SK-N-SH treated with all-trans-retinoic acid at 6 μM for 48 hours (cell line): ENCODE results near the gene SPACA9.

Experiments used
- ATAC-seq: fragments of 200-7000 bp; cut with Tn5 transposase; 3 replicates; pipeline ENCODE4 v1.9.1; 2020; ENCODE audit warnings: mild to moderate bottlenecking, moderate library complexity
- ARNTL ChIP-seq: fragments of 450-650 bp; formaldehyde crosslinking; IDR thresholded peaks from 2 replicates; pipeline ENCODE4 v1.5.0; 2020; ENCODE audit warnings: low read depth, mild to moderate bottlenecking, moderate library complexity, borderline replicate concordance
- BACH2 ChIP-seq: fragments of 250-450 bp; sonication (Bioruptor Pico); IDR thresholded peaks from 2 replicates; pipeline ENCODE4 v1.9.0; 2021; ENCODE audit warnings: mild to moderate bottlenecking, borderline replicate concordance
- CREB5 ChIP-seq: fragments of 250-450 bp; sonication (Bioruptor Pico); IDR thresholded peaks from 2 replicates; pipeline ENCODE4 v1.5.1; 2020; ENCODE audit warnings: low read depth, mild to moderate bottlenecking, moderate library complexity
- CSDC2 ChIP-seq: fragments of 250-450 bp; sonication (Bioruptor Pico); IDR thresholded peaks from 2 replicates; pipeline ENCODE4 v1.5.0; 2020; ENCODE audit warnings: mild to moderate bottlenecking, moderate library complexity
- CSRNP3 ChIP-seq: fragments of 250-450 bp; sonication (Bioruptor Pico); IDR thresholded peaks from 2 replicates; pipeline ENCODE4 v1.5.1; 2021; ENCODE audit warnings: mild to moderate bottlenecking, moderate library complexity
- ESRRG ChIP-seq: fragments of 250-450 bp; sonication (Bioruptor Pico); IDR thresholded peaks from 2 replicates; pipeline ENCODE4 v1.6.1; 2021; ENCODE audit warnings: mild to moderate bottlenecking
- GLIS3 ChIP-seq: fragments of 250-450 bp; sonication (Bioruptor Pico); IDR thresholded peaks from 2 replicates; pipeline ENCODE4 v1.5.0; 2020; ENCODE audit warnings: mild to moderate bottlenecking, moderate library complexity
- ISL1 ChIP-seq: fragments of 250-450 bp; sonication (Bioruptor Pico); IDR thresholded peaks from 2 replicates; pipeline ENCODE4 v2.1.2; 2022; ENCODE audit warnings: mild to moderate bottlenecking, moderate library complexity
- OSR1 ChIP-seq: fragments of 250-450 bp; sonication (Bioruptor Pico); IDR thresholded peaks from 2 replicates; pipeline ENCODE4 v1.8.0; 2022; ENCODE audit warnings: moderate library complexity, mild to moderate bottlenecking, inconsistent platforms
- PATZ1 ChIP-seq: fragments of 250-450 bp; sonication (Bioruptor Pico); IDR thresholded peaks from 2 replicates; pipeline ENCODE4 v1.8.0; 2020; ENCODE audit warnings: mild to moderate bottlenecking, moderate library complexity, borderline replicate concordance
- PPARA ChIP-seq: fragments of 250-450 bp; sonication (Bioruptor Pico); IDR thresholded peaks from 2 replicates; pipeline ENCODE4 v1.5.0; 2020; ENCODE audit warnings: mild to moderate bottlenecking, borderline replicate concordance
- RARB ChIP-seq: fragments of 250-450 bp; sonication (Bioruptor Pico); IDR thresholded peaks from 2 replicates; pipeline ENCODE4 v1.8.0; 2021; ENCODE audit warnings: mild to moderate bottlenecking, moderate library complexity
- SNAI2 ChIP-seq: fragments of 250-450 bp; sonication (Bioruptor Pico); IDR thresholded peaks from 2 replicates; pipeline ENCODE4 v1.5.0; 2020; ENCODE audit warnings: mild to moderate bottlenecking, moderate library complexity
- TCF4 ChIP-seq: fragments of 250-450 bp; sonication (Bioruptor Pico); IDR thresholded peaks from 2 replicates; pipeline ENCODE4 v1.8.0; 2021; ENCODE audit warnings: mild to moderate bottlenecking, moderate library complexity, borderline replicate concordance
- TOX ChIP-seq: fragments of 250-450 bp; sonication (Bioruptor Pico); IDR thresholded peaks from 2 replicates; pipeline ENCODE4 v1.8.0; 2021; ENCODE audit warnings: mild to moderate bottlenecking, moderate library complexity, borderline replicate concordance
- ZC3H10 ChIP-seq: fragments of 250-450 bp; sonication (Bioruptor Pico); IDR thresholded peaks from 2 replicates; pipeline ENCODE4 v1.5.1; 2021; ENCODE audit warnings: mild to moderate bottlenecking, moderate library complexity
- ZFP3 ChIP-seq: fragments of 250-450 bp; sonication (Bioruptor Pico); IDR thresholded peaks from 2 replicates; pipeline ENCODE4 v1.5.0; 2020; ENCODE audit warnings: mild to moderate bottlenecking, moderate library complexity
- ZFP30 ChIP-seq: fragments of 450-650 bp; formaldehyde crosslinking; IDR thresholded peaks from 2 replicates; pipeline ENCODE4 v1.5.0; 2022; ENCODE audit warnings: mild to moderate bottlenecking, moderate library complexity
- ZNF565 ChIP-seq: fragments of 450-650 bp; formaldehyde crosslinking; conservative IDR thresholded peaks from 2 replicates; pipeline ENCODE4 v1.5.0; 2020; ENCODE audit warnings: low read depth, mild to moderate bottlenecking, moderate library complexity
- ZNF70 ChIP-seq: fragments of 450-650 bp; formaldehyde crosslinking; IDR thresholded peaks from 2 replicates; pipeline ENCODE4 v1.5.0; 2020; ENCODE audit warnings: mild to moderate bottlenecking, moderate library complexity
- ZNF8 ChIP-seq: fragments of 450-650 bp; formaldehyde crosslinking; IDR thresholded peaks from 2 replicates; pipeline ENCODE4 v1.5.0; 2020; ENCODE audit warnings: mild to moderate bottlenecking, moderate library complexity
- TF ChIP-seq, protein P1 (sequence below): fragments of 250-450 bp; sonication (Bioruptor Pico); IDR thresholded peaks from 2 replicates; pipeline ENCODE4 v1.8.0; 2021; ENCODE audit warnings: low read depth, mild to moderate bottlenecking, moderate library complexity, borderline replicate concordance

Gene SPACA9

DNA sequence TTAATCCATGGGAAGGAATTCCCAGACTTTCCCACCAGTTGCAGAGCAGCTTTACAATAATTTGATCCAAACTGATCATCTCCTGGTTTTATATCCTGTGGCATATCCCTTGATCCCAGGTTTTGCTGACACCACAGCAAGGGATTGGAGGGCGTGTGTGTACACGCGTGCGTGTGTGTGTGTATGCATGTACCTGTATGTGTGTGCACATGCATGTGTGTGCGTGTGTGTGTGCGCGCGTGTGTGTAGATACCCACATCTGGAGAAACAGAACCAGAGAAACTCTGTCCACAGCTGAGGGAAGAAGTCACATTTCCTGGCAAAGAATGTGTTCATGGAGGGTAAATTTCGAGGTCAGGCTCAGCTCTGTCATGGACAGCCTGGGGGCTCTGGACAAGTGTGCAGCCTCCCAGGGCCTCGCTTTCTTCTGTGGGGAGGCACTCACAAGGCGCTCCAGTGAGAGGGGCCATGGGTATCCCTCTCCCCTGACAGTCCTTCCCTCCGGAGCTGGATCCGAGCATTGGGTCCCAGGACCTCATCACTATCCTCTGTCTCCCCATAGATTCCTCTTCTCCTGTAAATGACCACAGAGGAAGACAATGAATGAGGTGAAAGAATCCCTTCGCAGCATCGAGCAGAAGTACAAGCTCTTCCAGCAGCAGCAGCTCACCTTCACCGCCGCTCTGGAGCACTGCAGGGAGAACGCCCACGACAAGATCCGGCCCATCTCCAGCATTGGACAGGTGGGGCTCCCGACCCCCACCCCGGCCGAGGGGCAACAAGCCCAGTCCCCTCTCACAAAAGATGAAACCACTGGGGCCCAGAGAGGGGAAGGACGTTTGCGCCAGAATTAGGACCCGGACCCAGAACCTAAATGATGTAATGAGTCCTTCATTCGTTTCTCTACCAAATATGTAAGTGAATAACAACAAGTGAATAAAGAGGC is 4.9 kb downstream of the SPACA9 start:
- ATAC-seq: no peak
- no peak for TF ChIP-seq ZFP3 (CRISPR knock-in tag)
- no peak for TF ChIP-seq TCF4 (CRISPR knock-in tag)
- TF ChIP-seq, protein P1, sequence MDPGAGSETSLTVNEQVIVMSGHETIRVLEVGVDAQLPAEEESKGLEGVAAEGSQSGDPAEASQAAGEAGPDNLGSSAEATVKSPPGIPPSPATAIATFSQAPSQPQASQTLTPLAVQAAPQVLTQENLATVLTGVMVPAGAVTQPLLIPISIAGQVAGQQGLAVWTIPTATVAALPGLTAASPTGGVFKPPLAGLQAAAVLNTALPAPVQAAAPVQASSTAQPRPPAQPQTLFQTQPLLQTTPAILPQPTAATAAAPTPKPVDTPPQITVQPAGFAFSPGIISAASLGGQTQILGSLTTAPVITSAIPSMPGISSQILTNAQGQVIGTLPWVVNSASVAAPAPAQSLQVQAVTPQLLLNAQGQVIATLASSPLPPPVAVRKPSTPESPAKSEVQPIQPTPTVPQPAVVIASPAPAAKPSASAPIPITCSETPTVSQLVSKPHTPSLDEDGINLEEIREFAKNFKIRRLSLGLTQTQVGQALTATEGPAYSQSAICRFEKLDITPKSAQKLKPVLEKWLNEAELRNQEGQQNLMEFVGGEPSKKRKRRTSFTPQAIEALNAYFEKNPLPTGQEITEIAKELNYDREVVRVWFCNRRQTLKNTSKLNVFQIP (CRISPR knock-in tag): no peak
- no peak for TF ChIP-seq PPARA
- no peak for TF ChIP-seq ESRRG (CRISPR knock-in tag)
- TF ChIP-seq ZC3H10: no peak
- TF ChIP-seq ARNTL (CRISPR knock-in tag): no peak
- no peak for TF ChIP-seq ZNF8 (CRISPR knock-in tag)
- TF ChIP-seq ZFP30 (CRISPR knock-in tag): no peak
- no peak for TF ChIP-seq CSDC2
- TF ChIP-seq TOX (CRISPR knock-in tag): no peak
- no peak for TF ChIP-seq BACH2 (CRISPR knock-in tag)
- no peak for TF ChIP-seq GLIS3 (CRISPR knock-in tag)
- no peak for TF ChIP-seq CREB5

GRCh38 chr9:132885720-132886333 is 7.1 kb downstream of the SPACA9 start:
- ATAC-seq: no peak
- TF ChIP-seq ARNTL (CRISPR knock-in tag): no peak

DNA sequence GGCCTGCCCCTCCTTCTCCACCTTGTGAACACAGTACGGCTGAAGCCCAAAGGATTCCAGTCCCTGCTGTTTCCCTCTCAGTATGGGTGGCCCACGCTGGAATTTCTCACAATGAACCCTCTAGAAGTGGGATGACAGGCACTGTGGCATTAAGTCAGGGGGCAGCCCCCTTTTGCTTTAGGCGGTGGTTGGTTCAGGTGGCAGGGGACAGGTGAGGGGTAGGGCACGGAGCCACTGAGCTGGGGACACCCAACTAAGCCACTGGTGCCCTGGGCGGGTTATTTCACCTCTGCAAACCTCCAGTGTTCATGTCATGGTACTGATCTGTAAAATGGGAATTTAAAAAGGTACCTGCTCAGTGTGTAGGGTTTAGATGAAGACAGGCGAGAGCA is 7.6 kb downstream of the SPACA9 start:
- TF ChIP-seq ARNTL (CRISPR knock-in tag): no peak
- no peak for TF ChIP-seq SNAI2
- no peak for TF ChIP-seq OSR1 (CRISPR knock-in tag)
- no peak for ATAC-seq

- no peak for TF ChIP-seq TOX (CRISPR knock-in tag)
- no peak for TF ChIP-seq CSDC2
- TF ChIP-seq ARNTL (CRISPR knock-in tag): no peak
- no peak for TF ChIP-seq ZNF565 (CRISPR knock-in tag)
- TF ChIP-seq ISL1 (CRISPR knock-in tag): no peak
- no peak for TF ChIP-seq PATZ1 (CRISPR knock-in tag)
- TF ChIP-seq ESRRG (CRISPR knock-in tag): no peak
- TF ChIP-seq TCF4 (CRISPR knock-in tag): no peak
- no peak for TF ChIP-seq PPARA
- no peak for TF ChIP-seq ZNF8 (CRISPR knock-in tag)
- no peak for TF ChIP-seq ZFP30 (CRISPR knock-in tag)
- TF ChIP-seq RARB (CRISPR knock-in tag): no peak
- no peak for TF ChIP-seq GLIS3 (CRISPR knock-in tag)
- no peak for TF ChIP-seq ZFP3 (CRISPR knock-in tag)
- no peak for TF ChIP-seq CSRNP3 (CRISPR knock-in tag)
- TF ChIP-seq ZC3H10: no peak
- TF ChIP-seq, protein P1 (CRISPR knock-in tag): no peak
- TF ChIP-seq ZNF70 (CRISPR knock-in tag): no peak
- ATAC-seq: no peak
Observed at GRCh38 chr9:132887181-132888120, 8.8 kb downstream of the SPACA9 start.
